Gastroesophageal sphincter (tissue), 4 donors: ENCODE data around the gene PELI1. TPM values are rescaled to one million over a fixed set of nuclear protein-coding genes. Genes with fewer than 3 reads are reported as not detected.
"Not testable (repeated sequence)": the region's sequence is repeated elsewhere in the genome, so short reads cannot be mapped to it uniquely, and the experiment has no call there.

Experiments used
- ATAC-seq: fragments of 150-250 bp; one replicate; pipeline ENCODE4 v1.9.1; 2016; ENCODE audit warnings: mild to moderate bottlenecking, moderate library complexity
- H3K27ac ChIP-seq, 4 donors: fragments of 200-600 bp; sonication (generic) in 3 of 4; 1 replicate in 3 of 4; 2 replicates in 1 of 4; pipeline ENCODE4 v1.5.1; 2016 to 2019
- H3K27me3 ChIP-seq: fragments of 200-600 bp; sonication (generic); one replicate; pipeline ENCODE4 v1.5.1; 2019
- H3K36me3 ChIP-seq, 2 donors: fragments of 200-600 bp; sonication (generic); one replicate each; pipeline ENCODE4 v1.5.1; 2019; ENCODE audit warnings: control low read depth in 1 of 2
- H3K4me1 ChIP-seq, 3 donors: fragments of 200-600 bp; sonication (generic); 1 replicate in 2 of 3; 2 replicates in 1 of 3; pipeline ENCODE4 v1.5.1; 2016 to 2019; ENCODE audit warnings: control low read depth in 2 of 3
- H3K4me3 ChIP-seq, 2 donors: fragments of 200-600 bp; sonication (generic); one replicate each; pipeline ENCODE4 v1.5.1; 2019; ENCODE audit warnings: mild to moderate bottlenecking in 1 of 2, moderate library complexity in 1 of 2
- H3K9me3 ChIP-seq, 3 donors: fragments of 200-600 bp; sonication (generic); one replicate each; pipeline ENCODE4 v1.5.1; 2017 to 2019; ENCODE audit warnings: control low read depth in 2 of 3
- EP300 ChIP-seq: sonication (generic); formaldehyde crosslinking; IDR thresholded peaks from one replicate; pipeline ENCODE4 v1.6.1; 2017; ENCODE audit warnings: antibody characterized with exemption, mild to moderate bottlenecking
- POLR2A ChIP-seq, 2 donors: fragments of 450-650 bp; IDR thresholded peaks; one replicate each; pipeline ENCODE4 v1.6.1; 2017; ENCODE audit warnings: antibody characterized with exemption in 2 of 2, mild to moderate bottlenecking in 2 of 2, moderate library complexity in 1 of 2
- POLR2AphosphoS5 ChIP-seq: sonication (generic); formaldehyde crosslinking; IDR thresholded peaks from one replicate; pipeline ENCODE4 v1.6.1; 2017; ENCODE audit warnings: antibody characterized with exemption
- WGBS, 2 donors: methylation state at CpG; one replicate each; pipeline ENCODE4 v1.1.5; 2018; ENCODE audit warnings: low coverage in 1 of 2; 5-methylcytosine and 5-hydroxymethylcytosine counted together
- total RNA-seq, 4 donors: library from RNA; depleted of rRNA; stranded (reverse); fragments of >200 nt; gene quantifications; one replicate each; pipeline ENCODE4 v1.1.0, GENCODE V29; 2016
- TF ChIP-seq, protein P1 (sequence below), 4 experiments: fragments of 200-600 bp in 2 of 4; fragments of 450-650 bp in 2 of 4; sonication (generic) in 1 of 4; IDR thresholded peaks; one replicate each; pipeline ENCODE4 v1.5.1; 2017 to 2019; ENCODE audit warnings: antibody characterized with exemption in 4 of 4, mild to moderate bottlenecking in 2 of 4, moderate library complexity in 2 of 4

Gene PELI1
- total RNA-seq, 4 donors from 2014 or later, result 13.1 to 22.4 (median 20.5) TPM

DNA sequence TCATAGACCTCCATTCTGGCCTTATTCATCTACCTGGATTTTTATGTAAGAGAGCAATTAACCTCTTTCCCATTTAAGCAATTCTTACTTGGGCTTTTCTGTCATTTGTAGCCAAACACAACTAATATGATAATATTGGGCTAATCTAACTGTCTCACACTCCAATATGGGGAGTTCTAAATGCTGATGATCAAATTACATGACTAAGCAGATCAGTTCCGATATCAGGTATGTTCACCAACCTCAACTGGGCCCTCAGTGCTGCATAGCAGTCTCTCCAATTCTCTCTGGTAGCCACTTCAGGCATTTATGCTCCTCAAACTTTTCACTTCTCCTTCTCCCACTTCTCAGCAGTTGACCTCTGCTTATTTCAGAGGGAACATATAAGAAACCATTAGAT, 64.0 kb downstream of the PELI1 start:
- no peak overlapping the region for H3K4me3 ChIP-seq
- WGBS, 2 donors, result 80 to 95% methylated on average over 1 of the region's 1 CpG
- TF ChIP-seq, protein P1, sequence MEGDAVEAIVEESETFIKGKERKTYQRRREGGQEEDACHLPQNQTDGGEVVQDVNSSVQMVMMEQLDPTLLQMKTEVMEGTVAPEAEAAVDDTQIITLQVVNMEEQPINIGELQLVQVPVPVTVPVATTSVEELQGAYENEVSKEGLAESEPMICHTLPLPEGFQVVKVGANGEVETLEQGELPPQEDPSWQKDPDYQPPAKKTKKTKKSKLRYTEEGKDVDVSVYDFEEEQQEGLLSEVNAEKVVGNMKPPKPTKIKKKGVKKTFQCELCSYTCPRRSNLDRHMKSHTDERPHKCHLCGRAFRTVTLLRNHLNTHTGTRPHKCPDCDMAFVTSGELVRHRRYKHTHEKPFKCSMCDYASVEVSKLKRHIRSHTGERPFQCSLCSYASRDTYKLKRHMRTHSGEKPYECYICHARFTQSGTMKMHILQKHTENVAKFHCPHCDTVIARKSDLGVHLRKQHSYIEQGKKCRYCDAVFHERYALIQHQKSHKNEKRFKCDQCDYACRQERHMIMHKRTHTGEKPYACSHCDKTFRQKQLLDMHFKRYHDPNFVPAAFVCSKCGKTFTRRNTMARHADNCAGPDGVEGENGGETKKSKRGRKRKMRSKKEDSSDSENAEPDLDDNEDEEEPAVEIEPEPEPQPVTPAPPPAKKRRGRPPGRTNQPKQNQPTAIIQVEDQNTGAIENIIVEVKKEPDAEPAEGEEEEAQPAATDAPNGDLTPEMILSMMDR (IDR thresholded peaks at IDR 0.05), result no peak
- TF ChIP-seq POLR2A (IDR thresholded peaks at IDR 0.05) (no peak), POLR2AphosphoS5 (no peak), EP300 (no peak)
- H3K27ac ChIP-seq, result no peak overlapping the region
- no peaks in the 10 kb centered on the region for H3K36me3 ChIP-seq
- H3K9me3 ChIP-seq, result no peaks in the 10 kb centered on the region
- no peaks in the 10 kb centered on the region for H3K4me1 ChIP-seq
- no peaks in the 10 kb centered on the region for H3K27me3 ChIP-seq
- no peak for ATAC-seq

DNA sequence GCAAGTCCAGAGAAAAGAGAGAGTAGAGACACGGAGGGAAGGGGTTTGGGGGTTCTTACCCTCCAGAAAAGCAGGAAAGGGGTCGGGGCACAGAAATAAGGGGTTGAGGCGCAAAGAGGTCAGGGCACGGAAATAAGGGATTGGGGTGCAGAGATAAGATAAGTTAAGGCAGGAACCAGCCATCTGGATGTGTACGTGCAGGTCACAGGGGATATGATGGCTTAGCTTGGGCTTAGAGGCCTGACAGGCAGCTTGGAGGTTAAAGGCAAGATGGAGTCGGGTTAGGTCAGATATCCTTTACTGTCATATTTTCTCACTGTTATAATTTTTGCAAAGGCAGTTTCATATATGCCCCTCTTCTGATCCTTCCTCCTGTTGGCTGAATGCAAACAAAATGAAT, 64.5 kb downstream of the PELI1 start:
- H3K27ac ChIP-seq, H3K36me3 ChIP-seq, ATAC-seq, H3K4me1 ChIP-seq, H3K27me3 ChIP-seq, H3K9me3 ChIP-seq, H3K4me3 ChIP-seq: not testable (repeated sequence)
- 83 to 100% methylated on average over 4 to 6 of the region's 6 CpGs for WGBS, 2 donors

DNA sequence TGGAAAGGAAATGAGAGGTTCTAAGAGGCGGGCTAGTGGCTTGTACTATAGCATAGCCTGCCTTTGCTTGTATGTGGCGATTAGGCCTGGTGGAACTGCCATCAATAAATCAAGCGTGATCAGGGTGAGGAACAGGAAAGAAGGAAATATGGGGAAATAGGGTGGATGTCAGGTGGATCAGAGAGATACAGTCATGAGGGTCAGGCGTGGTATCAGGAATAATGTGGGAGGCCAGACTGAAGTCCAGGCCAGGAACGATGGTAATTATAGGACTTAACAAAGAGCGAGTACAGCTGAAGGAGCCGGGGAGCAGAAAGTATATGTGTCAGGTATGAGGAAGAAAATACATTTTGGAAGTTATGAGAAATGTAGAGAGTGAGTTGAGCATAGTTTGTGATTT, 67.4 kb downstream of the PELI1 start:
- not testable (repeated sequence) for H3K27me3 ChIP-seq, ATAC-seq, H3K36me3 ChIP-seq, H3K27ac ChIP-seq, H3K9me3 ChIP-seq, H3K4me3 ChIP-seq, H3K4me1 ChIP-seq
- 96 to 97% methylated on average over 7 of the region's 7 CpGs for WGBS, 2 donors

DNA sequence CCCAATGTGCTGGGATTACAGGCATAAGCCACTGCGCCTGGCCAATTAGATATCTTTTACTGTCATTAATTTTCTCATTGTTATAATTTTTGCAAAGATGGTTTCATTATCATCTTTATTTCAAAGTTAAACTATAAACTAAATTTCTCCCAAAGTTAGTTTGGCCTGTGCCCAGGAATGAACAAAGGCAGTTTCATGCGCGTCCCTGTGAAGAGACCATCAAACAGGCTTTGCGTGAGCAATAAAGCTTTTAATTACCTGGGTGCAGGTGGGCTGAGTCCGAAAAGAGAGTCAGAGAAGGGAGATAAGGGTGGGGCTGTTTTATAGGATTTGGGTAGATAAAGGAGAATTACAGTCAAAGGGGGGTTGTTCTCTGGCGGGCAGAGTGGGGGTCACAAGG, 69.6 kb downstream of the PELI1 start:
- H3K36me3 ChIP-seq, H3K9me3 ChIP-seq, H3K27ac ChIP-seq, ATAC-seq, H3K4me3 ChIP-seq, H3K27me3 ChIP-seq, H3K4me1 ChIP-seq: not testable (repeated sequence)
- 86 to 94% methylated on average over 1 to 6 of the region's 6 CpGs for WGBS, 2 donors

DNA sequence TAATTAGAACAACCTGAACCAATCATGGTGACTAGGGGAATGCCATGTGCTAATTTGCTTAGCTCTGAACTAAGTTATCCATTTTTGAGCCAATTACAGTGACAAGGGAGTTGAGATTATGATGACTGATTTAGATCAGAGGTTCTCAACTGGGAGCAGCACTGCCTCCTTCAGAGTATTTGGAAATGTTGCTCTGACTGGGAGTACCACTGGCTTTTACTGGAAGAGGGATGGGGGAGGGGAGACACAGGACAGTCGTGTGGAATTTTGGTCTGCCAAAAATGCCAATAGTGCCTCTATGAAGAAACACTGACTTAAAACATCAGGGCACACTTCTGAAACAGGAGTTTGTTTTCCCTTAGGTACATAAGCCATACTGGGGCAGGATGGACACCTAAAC, 76.9 kb downstream of the PELI1 start:
- Histone ChIP-seq H3K4me1 (peaks cover 0 to 15% (median 0%) of the 10 kb centered on the region in 3 donors), H3K27me3 (no peaks in the 10 kb centered on the region), H3K9me3 (no peaks in the 10 kb centered on the region), H3K27ac (no peak overlapping the region), H3K36me3 (no peaks in the 10 kb centered on the region), H3K4me3 (no peak overlapping the region)
- WGBS, 2 donors, result 7 to 50% methylated on average over 1 of the region's 1 CpG
- no peak for ATAC-seq
- TF ChIP-seq POLR2A (IDR thresholded peaks at IDR 0.05) (no peak), POLR2AphosphoS5 (no peak), EP300 (no peak)
- TF ChIP-seq, protein P1 (IDR thresholded peaks at IDR 0.05), result no peak

DNA sequence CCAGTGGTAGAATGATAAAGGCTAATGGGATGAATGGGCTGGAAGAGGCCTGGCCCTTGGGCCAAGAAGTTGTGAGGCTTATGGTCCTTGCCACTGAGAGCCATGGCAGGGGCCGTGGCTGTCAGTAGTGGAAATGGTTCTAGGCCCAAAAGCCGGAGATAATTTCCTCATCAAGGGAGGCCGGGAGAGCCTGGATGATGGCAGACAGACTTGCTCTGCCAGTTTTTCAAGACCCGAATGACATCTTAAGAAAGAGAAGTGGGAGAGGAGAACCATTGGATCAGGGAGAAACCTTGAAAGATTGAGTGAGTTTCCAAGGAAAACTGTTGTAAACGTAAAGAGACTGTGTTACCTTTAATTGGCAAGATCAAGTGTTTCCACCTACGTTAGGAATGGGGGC, 78.7 kb downstream of the PELI1 start:
- WGBS, 2 donors, result 77 to 85% methylated on average over 4 of the region's 6 CpGs
- Histone ChIP-seq H3K27me3 (no peaks in the 10 kb centered on the region), H3K27ac (peak overlapping the region in 2 of 4 donors; percentile 66 to 72), H3K36me3 (no peaks in the 10 kb centered on the region), H3K4me1 (peaks cover 0 to 15% (median 0%) of the 10 kb centered on the region in 3 donors), H3K9me3 (no peaks in the 10 kb centered on the region), H3K4me3 (no peak overlapping the region)
- no peak for ATAC-seq
- TF ChIP-seq, protein P1 (IDR thresholded peaks at IDR 0.05), result no peak
- TF ChIP-seq EP300, result no peak

DNA sequence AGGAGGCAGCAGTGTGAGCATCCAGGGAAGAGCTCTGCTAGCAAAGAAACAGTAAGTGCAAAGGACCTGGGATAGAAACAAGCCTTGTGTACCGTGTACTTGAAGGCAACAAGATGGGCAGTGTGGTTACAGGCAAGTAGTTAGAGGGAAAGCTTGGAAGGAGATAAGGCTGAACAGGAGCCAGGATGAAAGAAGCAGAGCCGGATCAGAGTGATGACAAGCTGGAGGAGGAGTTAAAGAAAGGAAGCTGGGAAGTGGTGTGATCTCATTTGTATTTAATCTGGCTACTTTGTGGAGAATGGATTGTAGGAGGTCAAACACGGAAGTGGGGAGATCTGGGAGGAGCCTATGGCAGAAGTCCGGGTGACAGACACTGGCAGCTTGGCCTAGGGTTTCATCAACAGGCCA, 80.3 kb downstream of the PELI1 start:
- Histone ChIP-seq H3K27ac (peak overlapping the region in 3 of 4 donors; percentile 51 to 72 (median 66)), H3K4me3 (no peak overlapping the region), H3K27me3 (no peaks in the 10 kb centered on the region), H3K4me1 (peaks cover 0 to 15% (median 0%) of the 10 kb centered on the region in 3 donors), H3K9me3 (no peaks in the 10 kb centered on the region), H3K36me3 (no peaks in the 10 kb centered on the region)
- WGBS, 2 donors, result 17 to 44% methylated on average over 4 of the region's 4 CpGs
- TF ChIP-seq POLR2A (IDR thresholded peaks at IDR 0.05), result no peak
- TF ChIP-seq EP300, result no peak
- TF ChIP-seq, protein P1 (IDR thresholded peaks at IDR 0.05), result no peak
- no peak for TF ChIP-seq POLR2AphosphoS5
- peak; percentile 52 for ATAC-seq
